HepG2 (cell line): ENCODE measurements around the gene SERTAD3. TPM values are rescaled to one million over a fixed set of nuclear protein-coding genes. Genes with fewer than 3 reads are reported as not detected.

Experiments
- ATF7-NPFF ChIP-seq: sonication (generic); formaldehyde crosslinking; IDR thresholded peaks from 2 replicates; pipeline ENCODE4 v1.8.1; 2023; ENCODE audit warnings: mild to moderate bottlenecking, low read depth, missing genetic modification reagents, moderate library complexity
- E2F2 ChIP-seq: sonication (generic); formaldehyde crosslinking; IDR thresholded peaks from 2 replicates; pipeline ENCODE4 v1.4.0; 2020; ENCODE audit warnings: missing genetic modification reagents, borderline replicate concordance
- EED ChIP-seq: sonication (generic); formaldehyde crosslinking; IDR thresholded peaks from 2 replicates; pipeline ENCODE4 v1.5.0; 2020; ENCODE audit warnings: mild to moderate bottlenecking, missing genetic modification reagents
- HNRNPH1 ChIP-seq: fragments of 200-400 bp; formaldehyde crosslinking; optimal IDR thresholded peaks from 2 replicates; pipeline ENCODE3; 2017; ENCODE audit warnings: mild to moderate bottlenecking, low read depth, low read length
- IRX3 ChIP-seq: sonication (generic); formaldehyde crosslinking; IDR thresholded peaks from 2 replicates; pipeline ENCODE4 v1.8.1; 2023; ENCODE audit warnings: mild to moderate bottlenecking, low read depth, missing genetic modification reagents, borderline replicate concordance
- KDM1A ChIP-seq: IDR thresholded peaks from 2 replicates; pipeline ENCODE4 v1.6.1; 2016; ENCODE audit warnings: missing compliant biosample characterization
- MIXL1 ChIP-seq: IDR thresholded peaks from 2 replicates; pipeline ENCODE4 v1.6.1; 2016
- POLR2G ChIP-seq: fragments of 200-400 bp; formaldehyde crosslinking; IDR thresholded peaks from 2 replicates; pipeline ENCODE4 v1.6.1; 2018; ENCODE audit warnings: mild to moderate bottlenecking, low read depth, low read length, moderate library complexity
- ZFP36L1 ChIP-seq: sonication (generic); formaldehyde crosslinking; IDR thresholded peaks from 2 replicates; pipeline ENCODE4 v1.8.0; 2022; ENCODE audit warnings: mild to moderate bottlenecking, missing genetic modification reagents, moderate library complexity
- ZFP37 ChIP-seq: sonication (generic); formaldehyde crosslinking; IDR thresholded peaks from 2 replicates; pipeline ENCODE4 v1.4.0; 2020; ENCODE audit warnings: missing genetic modification reagents, borderline replicate concordance
- ZNF652 ChIP-seq: IDR thresholded peaks from 2 replicates; pipeline ENCODE4 v1.6.1; 2016; ENCODE audit warnings: low read depth, borderline replicate concordance
- ZNF709 ChIP-seq: sonication (generic); formaldehyde crosslinking; IDR thresholded peaks from 2 replicates; pipeline ENCODE4 v1.5.0; 2020; ENCODE audit warnings: mild to moderate bottlenecking, missing genetic modification reagents
- polyA plus RNA-seq, 8 experiments: library from polyadenylated mRNA; depleted of rRNA in 3 of 8; stranded (reverse) in 7 of 8; unstranded in 1 of 8; fragments of >200 nt; fragmentation: Illumina TruSeq in 4 of 8; extraction: Trizol in 4 of 8; gene quantifications; 2 replicates each; pipeline versions ENCODE4 v1.2.1 to v1.2.3, GENCODE V29; 2011 to 2016; ENCODE audit warnings: low read depth in 4 of 8, missing spikeins in 1 of 8, mixed read lengths in 1 of 8; ENCODE audit not compliant: insufficient read depth in 1 of 8
- total RNA-seq, 5 experiments: library from RNA; depleted of rRNA; stranded (reverse); fragments of >200 nt; fragmentation: Illumina TruSeq; extraction: Trizol; gene quantifications; 2 replicates each; pipeline ENCODE4 v1.2.3, GENCODE V29; 2016; ENCODE audit warnings: low read depth in 1 of 5
- TF ChIP-seq, protein P1 (sequence below): sonication (generic); formaldehyde crosslinking; IDR thresholded peaks from 2 replicates; pipeline ENCODE4 v1.5.1; 2020; ENCODE audit warnings: missing genetic modification reagents, mild to moderate bottlenecking, borderline replicate concordance
- TF ChIP-seq, protein P2 (sequence below): sonication (generic); formaldehyde crosslinking; IDR thresholded peaks from 2 replicates; pipeline ENCODE4 v1.4.0; 2020; ENCODE audit warnings: missing genetic modification reagents; ENCODE audit errors: not compliant biosample characterization
- TF ChIP-seq, protein P3 (sequence below): sonication (generic); formaldehyde crosslinking; IDR thresholded peaks from 2 replicates; pipeline ENCODE4 v1.4.0; 2020; ENCODE audit warnings: missing genetic modification reagents
- TF ChIP-seq, protein P4 (sequence below): sonication (generic); formaldehyde crosslinking; IDR thresholded peaks from 2 replicates; pipeline ENCODE4 v1.5.0; 2020; ENCODE audit warnings: missing genetic modification reagents

The SERTAD3 gene
- total and polyA plus RNA-seq, 2 of the 13 experiments (the other 11 are each of a cell fraction or from before 2014, with no cell fraction given): 9.6 to 16.9 TPM

- TF ChIP-seq, protein P1, sequence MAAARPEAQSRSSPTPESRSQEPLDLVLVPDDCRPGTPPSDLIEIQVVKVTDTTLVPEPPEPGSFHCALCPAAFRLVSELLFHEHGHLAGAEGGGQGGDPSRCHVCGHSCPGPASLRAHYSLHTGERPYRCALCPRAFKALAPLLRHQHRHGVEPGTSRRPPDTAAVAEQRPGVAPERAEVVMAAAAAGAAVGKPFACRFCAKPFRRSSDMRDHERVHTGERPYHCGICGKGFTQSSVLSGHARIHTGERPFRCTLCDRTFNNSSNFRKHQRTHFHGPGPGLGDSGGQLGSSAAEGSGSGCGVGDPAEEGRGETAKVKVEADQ (CRISPR knock-in tag): no peak
- TF ChIP-seq ZNF709 (no peak), ZFP36L1 (CRISPR knock-in tag) (no peak), HNRNPH1 (no peak), POLR2G (peak; percentile 76), ZNF652 (CRISPR knock-in tag) (no peak), ZFP37 (CRISPR knock-in tag) (no peak), KDM1A (CRISPR knock-in tag) (no peak), ATF7-NPFF (CRISPR knock-in tag) (no peak), IRX3 (CRISPR knock-in tag) (no peak), E2F2 (CRISPR knock-in tag) (no peak), MIXL1 (CRISPR knock-in tag) (0 out of 2 replicates have a peak, but pooled peaks have one; percentile 20), EED (no peak)
- TF ChIP-seq, protein P2, sequence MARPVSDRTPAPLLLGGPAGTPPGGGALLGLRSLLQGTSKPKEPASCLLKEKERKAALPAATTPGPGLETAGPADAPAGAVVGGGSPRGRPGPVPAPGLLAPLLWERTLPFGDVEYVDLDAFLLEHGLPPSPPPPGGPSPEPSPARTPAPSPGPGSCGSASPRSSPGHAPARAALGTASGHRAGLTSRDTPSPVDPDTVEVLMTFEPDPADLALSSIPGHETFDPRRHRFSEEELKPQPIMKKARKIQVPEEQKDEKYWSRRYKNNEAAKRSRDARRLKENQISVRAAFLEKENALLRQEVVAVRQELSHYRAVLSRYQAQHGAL: no peak
- TF ChIP-seq, protein P3, sequence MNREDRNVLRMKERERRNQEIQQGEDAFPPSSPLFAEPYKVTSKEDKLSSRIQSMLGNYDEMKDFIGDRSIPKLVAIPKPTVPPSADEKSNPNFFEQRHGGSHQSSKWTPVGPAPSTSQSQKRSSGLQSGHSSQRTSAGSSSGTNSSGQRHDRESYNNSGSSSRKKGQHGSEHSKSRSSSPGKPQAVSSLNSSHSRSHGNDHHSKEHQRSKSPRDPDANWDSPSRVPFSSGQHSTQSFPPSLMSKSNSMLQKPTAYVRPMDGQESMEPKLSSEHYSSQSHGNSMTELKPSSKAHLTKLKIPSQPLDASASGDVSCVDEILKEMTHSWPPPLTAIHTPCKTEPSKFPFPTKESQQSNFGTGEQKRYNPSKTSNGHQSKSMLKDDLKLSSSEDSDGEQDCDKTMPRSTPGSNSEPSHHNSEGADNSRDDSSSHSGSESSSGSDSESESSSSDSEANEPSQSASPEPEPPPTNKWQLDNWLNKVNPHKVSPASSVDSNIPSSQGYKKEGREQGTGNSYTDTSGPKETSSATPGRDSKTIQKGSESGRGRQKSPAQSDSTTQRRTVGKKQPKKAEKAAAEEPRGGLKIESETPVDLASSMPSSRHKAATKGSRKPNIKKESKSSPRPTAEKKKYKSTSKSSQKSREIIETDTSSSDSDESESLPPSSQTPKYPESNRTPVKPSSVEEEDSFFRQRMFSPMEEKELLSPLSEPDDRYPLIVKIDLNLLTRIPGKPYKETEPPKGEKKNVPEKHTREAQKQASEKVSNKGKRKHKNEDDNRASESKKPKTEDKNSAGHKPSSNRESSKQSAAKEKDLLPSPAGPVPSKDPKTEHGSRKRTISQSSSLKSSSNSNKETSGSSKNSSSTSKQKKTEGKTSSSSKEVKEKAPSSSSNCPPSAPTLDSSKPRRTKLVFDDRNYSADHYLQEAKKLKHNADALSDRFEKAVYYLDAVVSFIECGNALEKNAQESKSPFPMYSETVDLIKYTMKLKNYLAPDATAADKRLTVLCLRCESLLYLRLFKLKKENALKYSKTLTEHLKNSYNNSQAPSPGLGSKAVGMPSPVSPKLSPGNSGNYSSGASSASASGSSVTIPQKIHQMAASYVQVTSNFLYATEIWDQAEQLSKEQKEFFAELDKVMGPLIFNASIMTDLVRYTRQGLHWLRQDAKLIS (CRISPR knock-in tag): no peak
- TF ChIP-seq, protein P4, sequence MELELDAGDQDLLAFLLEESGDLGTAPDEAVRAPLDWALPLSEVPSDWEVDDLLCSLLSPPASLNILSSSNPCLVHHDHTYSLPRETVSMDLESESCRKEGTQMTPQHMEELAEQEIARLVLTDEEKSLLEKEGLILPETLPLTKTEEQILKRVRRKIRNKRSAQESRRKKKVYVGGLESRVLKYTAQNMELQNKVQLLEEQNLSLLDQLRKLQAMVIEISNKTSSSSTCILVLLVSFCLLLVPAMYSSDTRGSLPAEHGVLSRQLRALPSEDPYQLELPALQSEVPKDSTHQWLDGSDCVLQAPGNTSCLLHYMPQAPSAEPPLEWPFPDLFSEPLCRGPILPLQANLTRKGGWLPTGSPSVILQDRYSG (CRISPR knock-in tag): no peak
These were observed 10.5 kb downstream of the SERTAD3 start (continued) for GRCh38 chr19:40433391-40434216.
